Esophagus muscularis mucosa (tissue), 4 donors: ENCODE data around the gene JAGN1.

Experiments
- EP300 ChIP-seq: sonication (generic); formaldehyde crosslinking; IDR thresholded peaks from one replicate; pipeline ENCODE4 v1.6.1; 2017; ENCODE audit warnings: antibody characterized with exemption
- POLR2A ChIP-seq: fragments of 450-650 bp; IDR thresholded peaks from one replicate; pipeline ENCODE4 v1.6.1; 2017; ENCODE audit warnings: antibody characterized with exemption, moderate library complexity, mild to moderate bottlenecking, low read depth
- POLR2AphosphoS5 ChIP-seq, 2 donors: sonication (generic); formaldehyde crosslinking; IDR thresholded peaks; one replicate each; pipeline ENCODE4 v1.6.1; 2017; ENCODE audit warnings: antibody characterized with exemption in 2 of 2
- TF ChIP-seq, protein P1 (sequence below), 3 experiments: fragments of 200-600 bp in 2 of 3; fragments of 450-650 bp in 1 of 3; sonication (generic) in 2 of 3; IDR thresholded peaks; one replicate each; pipeline ENCODE4 v1.5.1; 2017 to 2019; ENCODE audit warnings: antibody characterized with exemption in 3 of 3, mild to moderate bottlenecking in 2 of 3, moderate library complexity in 1 of 3

DNA sequence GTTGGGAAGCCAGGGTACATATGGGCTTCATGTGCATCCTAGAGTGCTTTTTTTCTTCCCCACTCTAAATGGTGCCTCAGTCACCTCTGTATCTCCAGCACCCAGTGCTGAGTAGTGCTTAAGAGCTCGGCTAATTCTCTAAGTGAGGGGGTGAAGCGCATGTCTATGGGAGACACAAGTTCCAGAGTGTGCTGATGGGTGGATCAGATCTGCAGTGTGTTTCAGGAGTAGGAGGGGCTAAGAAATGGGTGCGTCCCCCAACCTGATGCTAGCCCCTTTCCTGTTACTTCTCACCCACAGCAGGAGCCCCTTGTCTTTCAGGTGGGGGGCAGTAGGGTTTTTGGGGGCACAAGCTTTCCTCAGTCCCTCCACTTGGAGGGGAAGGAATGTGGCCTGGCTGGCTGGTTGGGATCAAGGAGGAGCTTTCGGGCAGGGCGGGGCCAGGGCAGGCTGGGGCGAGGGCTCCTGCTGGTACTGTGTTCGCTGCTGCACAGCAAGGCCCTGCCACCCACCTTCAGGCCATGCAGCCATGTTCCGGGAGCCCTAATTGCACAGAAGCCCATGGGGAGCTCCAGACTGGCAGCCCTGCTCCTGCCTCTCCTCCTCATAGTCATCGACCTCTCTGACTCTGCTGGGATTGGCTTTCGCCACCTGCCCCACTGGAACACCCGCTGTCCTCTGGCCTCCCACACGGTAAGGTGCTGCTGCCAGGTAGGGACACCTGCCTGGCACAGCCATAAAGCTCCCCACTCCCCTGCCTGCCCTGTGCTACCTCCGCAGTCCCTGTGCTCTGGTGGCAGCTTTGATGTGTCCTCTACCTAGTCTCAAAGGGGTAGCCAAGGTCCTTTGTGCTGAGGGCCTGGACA is 12.2 kb downstream of the JAGN1 start, which contains the start of gene IL17RE:
- TF ChIP-seq, protein P1, sequence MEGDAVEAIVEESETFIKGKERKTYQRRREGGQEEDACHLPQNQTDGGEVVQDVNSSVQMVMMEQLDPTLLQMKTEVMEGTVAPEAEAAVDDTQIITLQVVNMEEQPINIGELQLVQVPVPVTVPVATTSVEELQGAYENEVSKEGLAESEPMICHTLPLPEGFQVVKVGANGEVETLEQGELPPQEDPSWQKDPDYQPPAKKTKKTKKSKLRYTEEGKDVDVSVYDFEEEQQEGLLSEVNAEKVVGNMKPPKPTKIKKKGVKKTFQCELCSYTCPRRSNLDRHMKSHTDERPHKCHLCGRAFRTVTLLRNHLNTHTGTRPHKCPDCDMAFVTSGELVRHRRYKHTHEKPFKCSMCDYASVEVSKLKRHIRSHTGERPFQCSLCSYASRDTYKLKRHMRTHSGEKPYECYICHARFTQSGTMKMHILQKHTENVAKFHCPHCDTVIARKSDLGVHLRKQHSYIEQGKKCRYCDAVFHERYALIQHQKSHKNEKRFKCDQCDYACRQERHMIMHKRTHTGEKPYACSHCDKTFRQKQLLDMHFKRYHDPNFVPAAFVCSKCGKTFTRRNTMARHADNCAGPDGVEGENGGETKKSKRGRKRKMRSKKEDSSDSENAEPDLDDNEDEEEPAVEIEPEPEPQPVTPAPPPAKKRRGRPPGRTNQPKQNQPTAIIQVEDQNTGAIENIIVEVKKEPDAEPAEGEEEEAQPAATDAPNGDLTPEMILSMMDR (IDR thresholded peaks at IDR 0.05) = no peak
- TF ChIP-seq EP300 (no peak), POLR2AphosphoS5 (IDR thresholded peaks at IDR 0.05) (no peak), POLR2A (no peak)
